HG02885 (cell line): ENCODE results near the gene CPLX1.

Experiments
- ATAC-seq: cut with Tn5 transposase; IDR thresholded peaks from one replicate; pipeline ENCODE4 v1.9.1; 2021; ENCODE audit warnings: mild to moderate bottlenecking; ENCODE audit not compliant: unreplicated experiment, poor library complexity

CPLX1 gene

DNA sequence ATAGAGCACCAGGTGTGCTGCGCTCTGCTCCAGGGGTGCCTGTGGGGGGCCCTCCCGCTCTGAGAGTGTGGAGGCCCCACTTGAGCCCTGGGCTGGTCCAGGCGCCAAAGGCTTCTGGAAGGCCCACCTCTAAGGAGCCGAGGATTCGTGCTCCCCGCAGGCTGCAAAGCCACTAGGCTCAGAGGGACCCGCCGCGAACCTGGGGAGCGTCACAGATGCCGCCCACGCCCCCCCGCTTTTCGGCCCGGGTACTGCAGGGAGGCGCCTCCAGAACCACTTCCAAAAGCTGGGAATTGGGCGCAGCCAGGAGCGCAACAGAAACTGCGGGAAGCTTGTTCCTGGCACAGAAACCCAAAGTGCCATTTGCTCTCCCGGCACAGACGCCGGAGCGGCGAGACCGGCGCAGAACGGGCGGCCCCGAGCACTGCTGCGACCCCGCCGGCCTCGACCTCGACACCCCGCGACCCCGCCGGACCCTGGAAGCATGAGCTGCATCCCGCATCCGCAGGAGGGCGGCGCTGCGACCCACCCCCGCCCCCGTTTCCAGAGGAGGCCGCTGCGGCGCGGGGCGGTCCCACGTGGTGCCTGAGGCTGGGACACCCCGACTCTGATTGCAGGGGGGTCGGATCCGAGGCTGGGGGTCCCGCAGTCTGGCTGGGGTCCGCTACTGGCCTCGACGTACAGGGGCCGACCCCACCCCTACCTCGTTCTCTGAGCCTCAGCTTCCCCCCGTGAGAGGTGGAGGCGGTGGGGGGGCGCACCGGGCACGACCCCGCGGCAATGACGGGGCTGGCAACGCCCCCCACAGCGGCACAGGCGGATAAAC lies 30.8 kb downstream of the CPLX1 start:
- no peak for ATAC-seq

DNA sequence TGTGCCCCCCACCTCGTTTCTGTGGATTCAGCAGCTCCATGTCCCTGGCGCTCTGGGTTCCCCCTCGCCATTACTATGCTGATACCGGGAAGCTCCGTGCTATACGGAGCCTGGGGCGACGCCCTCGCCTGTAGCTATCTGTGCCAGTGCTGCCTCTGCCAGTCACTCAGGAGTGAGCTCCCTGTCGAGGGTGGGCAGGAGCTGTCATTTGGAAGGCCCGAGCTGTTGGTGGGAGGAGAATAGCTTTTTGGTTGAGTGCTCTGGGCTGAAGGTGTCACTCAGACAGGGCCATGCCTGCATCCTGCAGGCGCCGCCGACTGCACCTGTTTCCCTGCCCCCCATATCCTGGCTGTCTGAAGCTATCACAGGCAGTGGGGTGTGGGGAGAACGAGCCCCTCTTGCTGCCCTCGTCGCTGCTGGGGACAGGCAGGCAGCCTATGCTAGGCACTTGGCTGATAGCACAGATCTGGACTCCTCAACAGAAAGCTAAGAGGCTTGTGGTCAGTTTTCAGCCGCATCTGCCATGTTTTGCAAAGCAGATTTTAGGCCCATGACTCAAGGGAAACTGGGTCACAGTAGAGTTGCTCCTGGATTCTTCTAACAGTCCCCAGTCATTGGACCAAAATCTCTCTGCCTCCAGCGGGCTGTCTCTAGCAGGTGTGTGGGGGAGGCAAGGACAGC lies 31.8 kb downstream of the CPLX1 start:
- ATAC-seq: no peak

DNA sequence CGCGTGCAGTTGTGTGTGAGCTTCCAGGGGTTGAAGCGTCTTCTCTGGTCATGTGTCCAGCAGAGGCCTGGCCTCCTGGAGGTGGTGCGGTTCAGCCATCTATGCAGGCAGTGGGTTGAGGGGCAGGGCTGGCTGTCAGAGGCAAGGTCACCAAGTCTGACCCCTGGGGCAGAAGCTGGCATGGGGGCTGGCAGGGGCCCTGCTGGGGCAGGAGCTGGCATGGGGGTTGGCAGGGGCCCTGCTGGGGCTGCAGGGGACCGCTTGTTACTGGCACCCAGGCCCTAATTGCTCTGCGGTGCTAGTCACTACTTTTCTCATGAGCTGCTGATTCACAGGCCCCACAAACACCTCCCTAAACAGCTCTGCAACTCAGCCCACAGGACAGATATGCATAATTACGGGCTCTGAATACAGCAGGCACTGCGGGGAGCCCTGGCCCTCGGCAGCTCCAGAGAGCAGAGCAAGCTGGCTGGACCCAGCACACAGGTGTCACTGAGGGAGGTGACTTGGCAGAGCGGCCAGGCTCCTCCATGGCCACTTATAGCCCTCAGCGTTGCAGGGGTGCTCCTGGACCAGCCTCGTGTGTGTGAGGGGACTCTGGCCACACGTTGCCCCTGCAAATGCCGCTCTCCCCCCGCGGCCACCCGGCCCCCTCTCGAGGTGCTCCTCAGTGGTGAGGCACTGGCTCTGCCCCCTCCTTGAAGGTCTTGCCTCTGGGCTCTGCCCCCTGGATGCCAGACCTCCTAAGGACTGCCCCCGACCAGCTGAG lies 32.7 kb downstream of the CPLX1 start:
- no peak for ATAC-seq

DNA sequence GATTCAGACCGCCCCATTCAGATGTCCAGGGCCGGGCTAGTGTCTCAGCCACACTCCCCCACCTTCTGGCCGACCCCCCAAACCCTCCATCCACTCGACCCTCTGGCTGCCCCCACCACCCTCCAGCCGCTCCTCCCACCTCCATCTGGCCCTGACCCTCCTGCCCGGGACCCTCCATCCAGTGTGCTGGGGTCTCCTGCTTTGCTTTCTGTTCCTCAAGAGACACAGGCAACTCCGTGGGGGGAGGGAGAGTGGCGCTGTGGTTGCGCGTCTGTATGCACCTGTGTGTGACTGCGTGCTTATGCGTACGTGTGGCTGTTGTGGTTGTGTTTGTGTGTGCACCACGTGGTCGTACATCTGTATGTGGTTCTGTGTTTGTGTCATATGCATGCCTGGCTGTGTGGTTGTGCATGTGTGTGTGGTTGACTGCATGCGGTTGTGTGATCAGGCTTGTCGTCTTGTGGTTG lies 33.3 kb downstream of the CPLX1 start:
- no peak for ATAC-seq

DNA sequence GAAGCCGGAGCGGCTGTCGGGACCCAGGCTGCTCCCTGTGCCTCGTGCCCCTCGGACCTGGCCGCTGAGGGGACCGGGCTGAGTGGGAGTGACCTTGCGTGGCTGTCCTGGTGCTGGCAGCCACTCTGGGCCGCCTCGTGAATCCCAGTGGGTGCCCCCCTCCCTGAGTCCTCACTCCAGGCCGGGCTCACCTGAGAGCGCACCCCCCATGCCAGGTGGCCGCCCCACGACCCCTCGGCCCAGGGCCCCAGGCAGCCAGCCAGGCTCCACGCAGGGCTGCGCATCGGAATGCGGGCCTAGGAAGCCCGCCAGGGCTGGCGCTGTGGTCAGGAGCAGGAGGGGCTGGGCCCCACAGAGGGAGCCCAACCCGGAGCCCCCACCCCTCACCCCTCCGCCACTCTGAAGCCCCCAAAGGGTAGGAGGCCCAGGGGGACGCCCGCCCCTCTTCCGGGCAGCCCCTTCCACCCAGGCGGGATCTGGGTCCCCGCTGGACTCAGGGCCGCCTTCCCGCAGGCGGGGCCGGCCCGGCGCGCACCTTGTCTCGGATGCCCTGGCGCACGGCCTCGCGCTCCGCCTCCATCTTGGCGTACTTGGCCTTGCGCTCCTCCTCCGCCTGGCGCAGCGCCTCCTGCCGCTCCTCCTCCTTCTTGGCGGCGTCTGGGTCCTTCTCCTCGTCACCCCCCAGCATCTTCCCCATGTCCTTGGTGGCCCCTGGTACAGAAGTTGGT lies 33.9 kb downstream of the CPLX1 start:
- no peak for ATAC-seq

DNA sequence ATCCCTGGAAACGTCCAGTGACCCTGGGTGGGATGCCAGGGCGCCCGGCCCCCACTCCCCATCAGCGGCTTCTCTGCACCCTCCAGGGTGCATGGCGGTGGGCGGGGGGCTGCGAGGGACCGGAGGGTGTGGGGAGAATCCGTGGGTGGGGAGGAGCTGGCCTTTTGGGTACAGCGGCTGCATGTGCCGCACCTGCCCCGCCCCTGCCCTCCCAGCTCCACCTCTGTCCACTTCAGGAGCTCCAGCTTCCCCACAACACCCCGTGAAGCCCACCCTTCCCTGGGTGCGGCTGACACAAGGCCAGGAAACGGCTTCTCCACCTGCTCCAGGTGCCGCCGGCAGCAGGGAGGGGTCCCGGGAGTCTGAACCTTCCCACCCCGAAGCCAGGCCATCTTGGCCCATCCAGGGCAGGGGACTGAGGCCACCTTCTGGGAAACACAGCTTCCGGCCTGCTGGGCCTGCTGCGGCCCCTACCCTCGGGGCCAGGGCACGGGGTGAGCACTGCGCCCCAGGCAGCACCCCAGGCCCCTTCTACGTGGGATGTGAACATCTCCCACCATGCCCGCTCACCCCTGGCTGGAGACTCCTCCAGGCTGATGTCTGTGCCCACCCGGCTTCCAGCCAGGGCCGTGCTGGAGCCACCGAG lies 34.6 kb downstream of the CPLX1 start:
- ATAC-seq: no peak

DNA sequence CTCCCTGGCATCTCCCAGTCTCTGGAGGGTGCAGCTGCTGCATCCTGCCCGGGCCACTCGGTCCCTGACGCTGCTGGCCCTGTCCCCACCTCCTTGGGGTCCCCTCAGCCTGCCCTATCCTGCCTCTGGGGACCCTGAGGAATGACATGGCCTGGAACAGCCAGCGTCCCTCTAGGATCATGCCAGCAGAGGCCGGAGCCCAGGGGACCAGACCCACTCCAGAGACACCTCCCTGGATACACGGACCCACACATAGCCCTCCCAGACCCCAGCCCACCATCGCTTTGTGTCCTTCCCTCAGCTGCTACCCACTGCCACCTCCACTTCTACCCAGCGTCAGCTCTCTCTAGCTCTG lies 35.5 kb downstream of the CPLX1 start:
- ATAC-seq: no peak

DNA sequence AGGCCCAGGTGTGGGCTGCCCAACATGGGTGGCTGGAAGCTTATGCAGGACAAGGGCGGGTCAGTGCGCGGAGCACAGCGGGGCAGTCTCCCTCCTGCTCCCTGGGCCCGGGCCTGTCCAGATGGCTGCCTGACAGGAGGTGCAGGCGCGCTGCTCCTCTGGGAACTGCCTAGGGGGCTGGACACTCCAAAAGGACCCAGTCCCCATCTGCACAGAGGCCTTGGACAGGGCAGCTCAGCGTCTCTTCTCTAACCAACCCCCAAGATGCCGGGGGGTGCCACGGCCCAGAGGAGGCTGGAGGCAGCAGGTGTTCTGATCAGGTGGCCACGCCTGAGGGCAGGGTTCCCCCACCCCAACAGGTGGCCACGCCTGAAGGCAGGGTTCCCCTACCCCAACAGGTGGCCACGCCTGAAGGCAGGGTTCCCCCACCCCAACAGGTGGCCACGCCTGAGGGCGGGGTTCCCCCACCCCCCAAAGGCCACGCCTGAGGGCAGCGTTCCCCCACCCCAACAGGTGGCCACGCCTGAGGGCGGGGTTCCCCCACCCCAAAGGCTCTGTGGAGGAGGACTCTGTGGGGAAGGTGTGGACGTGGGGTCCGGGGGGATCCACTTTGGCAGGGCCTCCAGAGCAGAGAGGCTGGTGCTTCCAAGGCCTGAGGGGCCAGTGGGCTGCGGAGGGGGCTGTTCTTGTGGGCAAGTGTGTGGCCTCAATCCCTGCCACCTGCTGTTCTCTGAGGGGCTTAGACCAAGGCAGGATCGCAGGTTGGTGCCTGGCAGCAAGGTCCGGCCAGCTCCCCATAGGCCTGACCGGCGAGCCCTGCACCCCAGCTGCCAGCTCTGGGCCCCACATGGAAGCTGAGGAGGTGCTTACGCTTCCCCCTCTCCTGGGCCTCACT lies 36.1 kb downstream of the CPLX1 start:
- no peak for ATAC-seq

DNA sequence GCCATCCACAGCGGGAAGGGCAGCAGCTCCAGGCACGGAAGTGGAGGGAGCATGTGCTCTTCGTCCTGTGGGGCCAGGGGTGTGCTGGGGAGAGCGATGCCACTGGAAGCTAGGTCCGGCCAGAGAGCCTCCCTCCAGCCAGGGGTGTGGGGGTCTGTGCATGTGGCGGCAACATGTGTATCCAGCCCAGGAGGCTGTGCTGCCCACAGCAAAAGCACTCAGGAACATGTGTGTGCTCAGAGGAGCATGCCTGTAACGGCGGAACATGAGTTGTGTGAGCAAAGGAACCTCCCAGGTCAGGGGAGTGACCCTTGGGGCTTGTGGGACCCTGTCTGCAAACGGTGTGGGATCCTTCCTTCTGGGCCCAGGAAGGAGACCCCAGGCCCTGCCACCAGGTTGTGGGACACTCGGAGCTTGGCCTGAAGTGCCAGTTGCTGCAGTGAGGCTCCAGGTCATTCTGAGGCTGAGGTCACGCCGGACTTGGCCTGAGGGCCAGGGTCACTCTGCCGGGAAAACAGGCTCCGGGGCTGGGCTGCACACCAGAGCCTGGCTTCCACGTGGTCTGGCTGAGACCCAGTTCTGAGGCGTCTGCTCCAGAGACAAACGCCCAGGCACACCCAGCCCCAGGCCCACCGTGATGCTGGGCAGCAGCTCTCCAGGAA lies 37.2 kb downstream of the CPLX1 start:
- no peak for ATAC-seq

DNA sequence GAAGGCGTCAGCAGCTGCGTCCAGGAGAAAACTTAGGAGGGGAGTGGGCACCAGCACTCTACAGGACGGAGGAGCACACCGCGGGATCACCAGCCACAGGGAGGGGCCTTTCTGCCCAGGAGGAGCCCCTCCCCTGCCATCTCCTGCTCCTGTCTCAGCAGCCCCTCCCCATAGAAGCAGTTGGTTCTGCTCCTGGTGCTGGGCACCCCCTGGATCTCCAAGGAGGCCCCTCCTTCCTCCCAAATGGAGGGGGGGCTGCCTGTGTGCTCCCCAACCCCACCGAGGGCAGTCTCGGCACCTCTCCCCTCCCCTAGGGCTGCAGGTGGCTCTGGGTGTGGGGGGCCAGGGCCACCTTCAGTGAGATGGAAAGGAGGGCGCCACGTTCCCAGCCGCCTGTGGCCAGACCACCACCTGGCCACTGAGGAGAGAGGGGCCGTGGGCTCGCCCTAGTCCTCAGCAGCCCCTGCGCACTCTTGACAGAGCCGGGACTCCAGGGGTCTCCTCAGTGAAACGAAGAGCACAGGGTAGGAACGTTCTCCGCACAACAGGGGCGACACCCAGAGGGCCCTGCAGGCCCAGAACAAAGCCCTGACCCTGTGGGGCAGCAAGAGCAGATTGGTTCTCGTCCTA lies 37.8 kb downstream of the CPLX1 start:
- no peak for ATAC-seq

DNA sequence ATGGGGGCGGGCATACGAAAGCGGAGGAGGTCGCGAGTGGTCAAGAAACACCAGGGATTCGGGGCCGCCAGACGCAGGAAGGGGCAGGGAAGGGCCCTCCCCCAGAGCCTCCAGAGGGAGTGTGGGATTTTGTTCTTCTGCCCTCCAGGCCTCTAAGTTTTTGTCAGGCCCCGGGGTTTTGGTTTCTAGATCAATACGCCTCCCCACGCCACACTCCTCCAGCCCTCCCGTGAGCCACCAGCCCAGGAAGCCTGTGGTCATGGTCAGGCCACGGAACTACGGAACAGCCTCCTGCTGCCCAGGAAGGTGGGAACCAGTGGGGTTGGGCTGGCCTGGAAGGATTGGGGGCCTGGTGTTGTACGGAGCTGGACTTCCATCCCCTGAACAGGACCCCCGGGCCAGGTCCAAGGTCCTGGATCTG lies 38.4 kb downstream of the CPLX1 start:
- ATAC-seq: peak; percentile 46

DNA sequence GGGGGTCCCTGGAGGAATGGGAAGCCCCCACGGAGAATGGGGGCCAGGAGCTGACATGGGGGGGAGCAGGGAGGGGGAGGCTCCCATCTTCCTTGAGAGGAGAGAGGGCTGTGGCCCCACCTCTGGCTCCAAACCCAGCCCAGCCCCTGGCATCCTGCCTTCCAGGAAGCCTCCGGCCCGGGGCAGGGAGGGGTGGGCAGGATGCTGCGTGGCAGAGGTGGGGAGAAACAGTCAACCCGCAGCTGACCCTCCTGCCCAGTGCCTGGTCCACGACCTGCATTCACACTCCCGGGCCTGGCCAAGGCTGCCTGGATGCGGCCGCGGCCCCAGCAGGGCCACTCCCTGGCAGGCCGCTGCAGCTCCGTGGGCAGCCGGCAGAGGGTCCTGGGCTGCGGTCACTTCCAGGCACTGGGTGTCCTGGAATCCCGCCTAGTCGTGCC lies 39.0 kb downstream of the CPLX1 start:
- no peak for ATAC-seq

DNA sequence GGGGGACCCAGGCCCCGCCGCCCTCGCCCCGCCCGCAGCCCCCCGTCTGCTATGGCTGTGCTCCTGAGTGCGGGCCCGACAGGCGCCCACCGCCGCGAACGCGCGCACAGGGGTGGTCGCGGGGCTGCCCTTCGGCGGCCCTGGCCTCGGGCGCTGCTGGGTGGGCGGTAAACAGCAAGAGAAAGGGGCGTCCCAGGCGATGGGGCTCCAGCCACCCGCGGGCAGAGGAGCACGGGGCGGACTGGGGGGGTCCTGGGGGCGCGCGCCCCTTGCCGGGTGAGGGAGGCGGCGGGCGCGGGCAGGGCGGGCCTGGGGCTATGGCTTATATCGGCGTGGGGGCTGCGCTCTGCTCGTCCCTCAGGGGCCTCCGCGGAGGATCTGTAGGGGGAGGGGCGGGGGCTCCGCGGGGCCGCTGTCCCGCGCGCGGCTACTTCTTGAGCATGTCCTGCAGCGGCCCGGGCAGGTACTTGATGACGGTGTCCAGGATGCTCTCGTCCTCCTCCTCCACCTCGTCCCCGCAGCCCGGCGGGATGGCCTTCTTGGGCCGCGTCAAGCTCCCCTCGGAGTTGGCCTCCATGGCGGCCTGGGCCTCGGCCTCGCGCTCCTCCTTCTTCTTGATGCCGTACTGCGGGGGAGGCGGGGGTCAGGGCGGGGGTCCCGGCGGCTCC lies 39.7 kb downstream of the CPLX1 start:
- ATAC-seq: no peak

DNA sequence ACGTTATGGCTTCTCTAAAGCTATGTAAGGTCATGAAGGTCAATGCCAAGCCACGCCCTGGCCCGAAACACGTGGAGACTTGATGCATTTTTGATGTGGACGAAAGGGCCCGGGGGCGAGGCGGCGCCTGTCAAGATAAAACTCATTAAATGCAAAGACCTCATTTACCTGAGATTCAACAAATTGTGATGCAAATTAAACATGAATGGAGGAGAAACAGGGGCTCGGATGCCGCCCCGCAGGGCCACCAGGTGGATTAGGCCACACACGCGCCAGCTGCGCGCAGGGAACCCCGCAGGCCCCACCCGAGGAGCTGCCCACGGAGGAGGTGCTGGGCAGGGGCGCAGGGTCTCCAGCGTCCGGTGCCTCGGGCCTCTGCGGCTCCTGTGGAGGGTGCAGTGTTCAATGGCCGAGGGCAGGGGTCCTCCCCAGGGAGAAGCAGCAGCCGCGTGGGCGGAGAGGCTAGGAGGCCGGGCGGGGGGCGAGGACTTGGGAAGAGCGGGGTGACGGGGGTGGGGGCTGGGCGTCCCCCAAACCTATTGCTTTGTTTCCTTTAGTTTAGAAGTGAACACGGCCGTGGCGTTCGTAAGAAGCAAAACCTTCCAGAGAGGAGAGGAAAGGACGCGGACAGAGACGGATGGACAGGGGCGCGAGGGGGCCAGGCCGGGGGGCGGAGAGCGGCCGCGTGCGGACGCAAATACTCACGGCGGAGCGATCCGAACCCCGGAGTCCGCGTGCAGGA lies 40.4 kb downstream of the CPLX1 start:
- ATAC-seq: no peak

DNA sequence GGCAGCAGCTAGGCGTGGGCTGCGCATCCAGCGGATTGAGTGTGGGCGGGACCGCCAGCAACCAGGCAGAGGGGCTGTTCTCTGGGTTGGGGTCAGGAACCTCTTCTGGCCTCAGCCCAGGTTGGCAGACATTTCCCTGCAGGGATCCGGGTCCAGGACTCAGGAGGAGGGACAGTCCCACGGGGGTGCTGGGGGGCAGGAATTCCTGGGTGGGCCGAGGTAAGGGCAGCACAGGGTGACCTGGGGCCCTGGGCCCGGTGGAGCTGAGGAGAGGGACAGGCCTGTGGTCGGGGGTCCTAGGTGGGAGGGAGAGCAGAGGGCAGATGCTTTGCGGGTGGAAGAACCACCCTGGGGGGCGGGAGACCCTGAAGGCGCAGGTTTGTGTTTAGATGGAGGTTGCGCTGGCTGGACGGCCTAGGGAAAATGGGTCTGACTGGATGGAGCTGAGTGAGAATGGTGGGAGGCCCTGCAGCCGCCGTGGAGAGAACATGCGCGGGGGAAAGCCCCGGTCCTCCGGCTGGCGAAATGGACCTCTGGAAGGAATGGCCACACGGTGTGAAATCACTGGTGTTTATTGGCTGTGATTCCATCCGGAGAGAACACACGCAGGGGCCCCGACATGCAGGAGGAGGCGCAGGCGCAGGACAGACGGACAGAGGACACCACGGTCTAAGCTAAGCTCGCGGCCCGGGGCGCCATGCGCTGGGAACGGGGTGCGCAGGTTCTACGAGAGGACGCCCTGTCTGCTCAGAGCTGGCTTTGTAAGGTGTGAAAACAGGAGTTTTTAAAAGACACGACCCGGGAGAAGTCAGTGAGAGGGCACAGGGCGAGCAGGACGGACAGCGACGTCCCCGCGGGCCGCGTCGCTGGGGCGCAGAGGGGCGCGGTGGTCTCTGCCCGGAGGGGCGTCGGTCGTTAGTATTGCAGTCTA lies 41.3 kb downstream of the CPLX1 start:
- ATAC-seq: no peak
